Kidney (tissue), 14 donors: Measurements from ENCODE around the gene SNX5. TPM values are rescaled to one million over a fixed set of nuclear protein-coding genes. Genes with fewer than 3 reads are reported as not detected.

Experiments used
- DNase-seq, 5 donors: peaks; one replicate each; pipeline ENCODE4 v3.0.0-alpha.2; 2013 to 2020
- FAIRE-seq: peaks from 2 replicates; lab custom pipeline; 2012; peaks lifted over from hg19 to GRCh38; lab: Jason Lieb, UNC
- H3K27ac ChIP-seq, 2 donors: one replicate each; pipeline ENCODE4 v1.7.0; 2013; ENCODE audit warnings: low read depth in 2 of 2, low read length in 2 of 2, inconsistent platforms in 1 of 2
- H3K27me3 ChIP-seq: one replicate; pipeline ENCODE4 v1.7.1; 2013; ENCODE audit warnings: low read length, inconsistent platforms; ENCODE audit not compliant: control insufficient read depth, insufficient read depth
- H3K36me3 ChIP-seq, 3 donors: one replicate each; pipeline versions ENCODE4 v1.7.0 to v1.7.1; 2013; ENCODE audit warnings: low read length in 3 of 3, control low read depth in 1 of 3, inconsistent platforms in 1 of 3; ENCODE audit not compliant: insufficient read depth in 3 of 3, control insufficient read depth in 2 of 3
- H3K4me1 ChIP-seq, 3 donors: one replicate each; pipeline versions ENCODE4 v1.7.0 to v1.7.1; 2013; ENCODE audit warnings: low read length in 3 of 3, inconsistent platforms in 1 of 3, low read depth in 1 of 3; ENCODE audit not compliant: control insufficient read depth in 2 of 3, insufficient read depth in 2 of 3
- H3K4me3 ChIP-seq, 3 donors: one replicate each; pipeline versions ENCODE4 v1.7.0 to v1.8.1; 2013; ENCODE audit warnings: low read length in 3 of 3, control low read depth in 1 of 3, inconsistent platforms in 1 of 3
- H3K9ac ChIP-seq, 3 donors: one replicate each; pipeline versions ENCODE4 v1.7.0 to v1.7.1; 2013; ENCODE audit warnings: low read length in 3 of 3, control low read depth in 1 of 3, inconsistent platforms in 1 of 3
- H3K9me3 ChIP-seq, 3 donors: one replicate each; pipeline versions ENCODE4 v1.7.0 to v1.7.1; 2013; ENCODE audit warnings: low read length in 3 of 3, control low read depth in 1 of 3, inconsistent platforms in 1 of 3; ENCODE audit not compliant: control insufficient read depth in 2 of 3, insufficient read depth in 1 of 3
- CTCF ChIP-seq: IDR thresholded peaks from 3 replicates; pipeline ENCODE4 v1.5.1; 2012; ENCODE audit warnings: mild to moderate bottlenecking, moderate library complexity, borderline replicate concordance; ENCODE audit not compliant: insufficient read depth; ENCODE audit errors: extremely low read depth
- intact Hi-C: fragments of 100-400 bp; cut with DNase I; formaldehyde crosslinking; loops from one replicate; pipeline ENCODE4 v1.11.1; 2022
- polyA plus RNA-seq: library from polyadenylated mRNA; stranded (reverse); fragments of 350-450 nt; fragmentation: Illumina TruSeq; extraction: RNeasy Lipid Tissue Mini Kit (QIAGEN cat#74804); gene quantifications from one replicate; pipeline ENCODE4 v1.2.3, GENCODE V29; 2014; ENCODE audit warnings: low read depth, low replicate concordance; ENCODE audit not compliant: insufficient read depth
- total RNA-seq: library from RNA; stranded (reverse); fragmentation: NEBNext Ultra II Directional; extraction: Animal tissue kit (Norgen Biotek cat#: 25700); gene quantifications from one replicate; pipeline ENCODE4 v1.2.1, GENCODE V29; 2021
- donor health status: control.
- donor health status: control.
- donor health status: control.
- donor health status: control.
- donor health status: control.
- donor health status: DM: yes; HTN: yes; CAD: no.
- donor health status: Normal renal cell carcinoma (clear cell type).

Gene SNX5
- total and polyA plus RNA-seq, 2 donors from 2014 or later: 94.9 to 133 TPM

- no peak for TF ChIP-seq CTCF
- H3K36me3 ChIP-seq: no peaks in the 10 kb centered on the region
- H3K4me3 ChIP-seq: no peak overlapping the region
- H3K4me1 ChIP-seq: peaks cover 2 to 11% (median 3%) of the 10 kb centered on the region in 3 donors
- H3K9me3 ChIP-seq: no peaks in the 10 kb centered on the region
- intact Hi-C loops: no loop called here
- H3K27ac ChIP-seq: no peak overlapping the region
- DNase-seq: peak in 1 of 5 donors; percentile 50
- no peaks in the 10 kb centered on the region for H3K27me3 ChIP-seq
- FAIRE-seq: no peak
- peak overlapping the region in 1 of 3 donors; percentile 24 for H3K9ac ChIP-seq
These were observed 58.7 kb downstream of the SNX5 start for GRCh38 chr20:17909869-17910321.

GRCh38 chr20:17905544-17905943 is 63.0 kb downstream of the SNX5 start:
- no peak for DNase-seq

GRCh38 chr20:17904027-17904426 is 64.6 kb downstream of the SNX5 start:
- DNase-seq: no peak
- Histone ChIP-seq H3K36me3 (no peaks in the 10 kb centered on the region), H3K4me1 (no peaks in the 10 kb centered on the region), H3K9me3 (no peaks in the 10 kb centered on the region), H3K4me3 (no peak overlapping the region), H3K9ac (no peak overlapping the region), H3K27ac (no peak overlapping the region), H3K27me3 (no peaks in the 10 kb centered on the region)
- intact Hi-C loops: no loop called here
- no peak for FAIRE-seq
- no peak for TF ChIP-seq CTCF

More at GRCh38 chr20:17905544-17905943, 63.0 kb downstream of the SNX5 start:
- H3K36me3 ChIP-seq: no peaks in the 10 kb centered on the region
- H3K9me3 ChIP-seq: no peaks in the 10 kb centered on the region
- no peak overlapping the region for H3K4me3 ChIP-seq
- H3K27ac ChIP-seq: no peak overlapping the region
- FAIRE-seq: no peak
- H3K9ac ChIP-seq: no peak overlapping the region
- no peak for TF ChIP-seq CTCF
- H3K4me1 ChIP-seq: peaks cover 0 to 8% (median 0%) of the 10 kb centered on the region in 3 donors
- no peaks in the 10 kb centered on the region for H3K27me3 ChIP-seq
- intact Hi-C loops: no loop called here
